ENCODE data around the gene TMCC1.

DNA sequence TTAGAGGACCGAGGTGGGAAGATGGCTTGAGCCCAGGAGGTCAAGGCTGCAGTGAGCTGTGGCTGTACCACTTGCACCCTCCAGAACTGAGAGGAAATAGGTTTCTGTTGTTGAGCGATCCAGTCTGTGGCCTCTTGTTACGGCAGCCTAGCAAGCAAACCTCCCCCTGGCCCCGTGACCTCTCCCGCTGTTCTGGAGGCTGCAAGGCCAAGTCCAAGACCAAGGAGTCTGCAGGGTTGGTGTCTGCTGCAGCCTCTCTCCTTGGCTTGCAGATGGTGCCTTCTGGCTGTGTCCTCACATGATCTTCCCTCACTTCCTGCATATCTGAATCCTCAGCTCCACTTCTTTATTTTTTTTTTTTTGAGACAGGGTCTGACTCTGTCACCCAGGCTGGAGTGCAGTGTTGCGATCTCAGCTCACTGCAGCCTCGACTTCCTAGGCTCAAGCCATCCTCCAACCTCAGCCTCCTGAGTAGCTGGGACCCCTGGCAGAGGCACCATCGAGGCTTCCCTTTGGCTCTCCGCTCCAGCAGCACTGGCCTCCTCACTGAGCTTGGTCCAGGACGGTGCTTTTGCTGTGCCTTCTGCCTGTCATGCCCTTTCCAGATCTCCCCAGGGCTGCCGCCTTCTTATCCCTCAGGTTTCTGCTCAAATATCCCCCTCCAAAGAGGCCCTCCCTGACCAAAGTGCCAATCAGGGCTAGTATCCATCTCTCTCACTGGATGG is 269.0 kb downstream of the TMCC1 start:
- TF ChIP-seq, protein P1, sequence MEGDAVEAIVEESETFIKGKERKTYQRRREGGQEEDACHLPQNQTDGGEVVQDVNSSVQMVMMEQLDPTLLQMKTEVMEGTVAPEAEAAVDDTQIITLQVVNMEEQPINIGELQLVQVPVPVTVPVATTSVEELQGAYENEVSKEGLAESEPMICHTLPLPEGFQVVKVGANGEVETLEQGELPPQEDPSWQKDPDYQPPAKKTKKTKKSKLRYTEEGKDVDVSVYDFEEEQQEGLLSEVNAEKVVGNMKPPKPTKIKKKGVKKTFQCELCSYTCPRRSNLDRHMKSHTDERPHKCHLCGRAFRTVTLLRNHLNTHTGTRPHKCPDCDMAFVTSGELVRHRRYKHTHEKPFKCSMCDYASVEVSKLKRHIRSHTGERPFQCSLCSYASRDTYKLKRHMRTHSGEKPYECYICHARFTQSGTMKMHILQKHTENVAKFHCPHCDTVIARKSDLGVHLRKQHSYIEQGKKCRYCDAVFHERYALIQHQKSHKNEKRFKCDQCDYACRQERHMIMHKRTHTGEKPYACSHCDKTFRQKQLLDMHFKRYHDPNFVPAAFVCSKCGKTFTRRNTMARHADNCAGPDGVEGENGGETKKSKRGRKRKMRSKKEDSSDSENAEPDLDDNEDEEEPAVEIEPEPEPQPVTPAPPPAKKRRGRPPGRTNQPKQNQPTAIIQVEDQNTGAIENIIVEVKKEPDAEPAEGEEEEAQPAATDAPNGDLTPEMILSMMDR (IDR thresholded peaks at IDR 0.05) = no peak
- no peak for TF ChIP-seq EZH2 (IDR thresholded peaks at IDR 0.05; ENCODE audit: borderline replicate concordance, insufficient read depth, low read depth, low read length, poor library complexity, severe bottlenecking)

Measured in B cell (primary cell).